Ectodermal cell (in vitro differentiated cells): ENCODE measurements around the gene PTCH2.

Source experiments
- H3K27ac ChIP-seq: 2 replicates; pipeline ENCODE4 v1.7.0; 2013; ENCODE audit warnings: mild to moderate bottlenecking, low read depth, low read length; ENCODE audit not compliant: insufficient read depth, poor library complexity, severe bottlenecking
- H3K27me3 ChIP-seq: 2 replicates; pipeline ENCODE4 v1.7.0; 2013; ENCODE audit warnings: mild to moderate bottlenecking, low read length; ENCODE audit not compliant: insufficient read depth, control insufficient read depth, poor library complexity, severe bottlenecking
- H3K36me3 ChIP-seq: one replicate; pipeline ENCODE4 v1.7.0; 2013; ENCODE audit warnings: low read length; ENCODE audit not compliant: control insufficient read depth, insufficient read depth
- H3K4me1 ChIP-seq: one replicate; pipeline ENCODE4 v1.7.0; 2013; ENCODE audit warnings: low read length; ENCODE audit not compliant: control insufficient read depth, insufficient read depth
- H3K4me3 ChIP-seq: 2 replicates; pipeline ENCODE4 v1.7.0; 2013; ENCODE audit warnings: low read depth, low read length, control low read depth; ENCODE audit not compliant: insufficient read depth
- H3K9me3 ChIP-seq: 2 replicates; pipeline ENCODE4 v1.7.0; 2013; ENCODE audit warnings: mild to moderate bottlenecking, low read length, moderate library complexity; ENCODE audit not compliant: control insufficient read depth
- WGBS, 2 experiments: methylation state at CpG; one replicate each; pipeline ENCODE4 v1.1.7; 2013; ENCODE audit warnings: missing lambda C conversion rate in 2 of 2; 5-methylcytosine and 5-hydroxymethylcytosine counted together

PTCH2 gene

DNA sequence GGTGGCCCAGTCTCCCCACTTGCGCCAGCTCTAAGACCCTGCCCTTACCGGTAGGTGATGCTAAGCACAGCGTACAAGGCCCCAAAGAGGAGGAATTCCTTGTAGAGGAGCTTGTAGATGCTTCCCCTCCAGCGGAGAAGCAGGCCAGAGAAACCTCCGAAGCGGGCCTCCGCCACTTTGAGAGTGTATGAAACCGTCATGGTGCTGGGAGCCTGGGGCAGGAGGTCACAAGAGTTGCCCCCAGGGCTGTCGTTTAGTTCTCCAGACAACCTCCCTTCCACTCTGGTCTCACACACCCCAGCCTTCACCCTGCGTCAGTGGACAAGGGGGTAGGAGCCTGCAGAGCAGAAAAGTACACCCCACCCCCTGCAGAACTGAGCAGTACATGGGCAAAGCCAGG is 55.5 kb downstream of the PTCH2 start:
- 93 to 96% methylated on average over 10 of the region's 10 CpGs for WGBS, 2 experiments
- no peaks in the 10 kb centered on the region for H3K36me3 ChIP-seq
- H3K9me3 ChIP-seq: no peaks in the 10 kb centered on the region
- H3K4me3 ChIP-seq: no peak overlapping the region
- H3K4me1 ChIP-seq: peaks cover 10% of the 10 kb centered on the region
- peaks cover 22% of the 10 kb centered on the region for H3K27me3 ChIP-seq
- no peak overlapping the region for H3K27ac ChIP-seq

DNA sequence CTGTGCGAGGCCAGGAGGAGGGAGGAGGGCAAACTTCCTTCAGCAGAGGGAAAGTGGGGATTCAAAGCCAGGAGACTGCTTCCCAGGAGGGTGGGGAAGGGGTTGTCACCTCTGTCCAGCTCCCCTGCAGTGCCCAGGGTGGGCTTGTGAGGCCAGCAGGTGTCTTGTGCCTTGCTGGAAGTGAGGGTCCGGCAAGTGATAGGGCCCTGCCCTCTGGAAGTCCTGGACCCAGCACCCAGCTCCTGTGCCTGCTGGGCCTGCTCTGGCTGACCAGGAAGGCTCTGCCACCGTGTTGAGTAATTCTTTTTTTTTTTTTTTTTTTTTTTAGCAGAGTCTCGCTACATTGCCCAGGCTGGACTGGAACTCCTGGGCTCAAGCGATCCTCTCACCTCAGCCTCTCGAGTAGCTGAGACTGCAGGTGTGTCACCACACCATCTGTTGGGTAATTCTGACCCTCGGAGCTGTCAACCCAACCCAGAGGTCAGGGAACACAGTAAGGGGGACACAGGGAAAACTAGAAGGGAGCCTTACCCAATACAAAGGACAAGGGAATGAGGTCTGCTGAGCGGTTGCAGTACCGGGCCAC is 56.1 kb downstream of the PTCH2 start:
- WGBS, 2 experiments: 81 to 88% methylated on average over 9 of the region's 9 CpGs
- H3K36me3 ChIP-seq: no peaks in the 10 kb centered on the region
- peak overlapping the region; percentile 55 for H3K4me3 ChIP-seq
- H3K27ac ChIP-seq: no peak overlapping the region
- peaks cover 10% of the 10 kb centered on the region for H3K4me1 ChIP-seq
- no peaks in the 10 kb centered on the region for H3K9me3 ChIP-seq
- peaks cover 22% of the 10 kb centered on the region for H3K27me3 ChIP-seq

DNA sequence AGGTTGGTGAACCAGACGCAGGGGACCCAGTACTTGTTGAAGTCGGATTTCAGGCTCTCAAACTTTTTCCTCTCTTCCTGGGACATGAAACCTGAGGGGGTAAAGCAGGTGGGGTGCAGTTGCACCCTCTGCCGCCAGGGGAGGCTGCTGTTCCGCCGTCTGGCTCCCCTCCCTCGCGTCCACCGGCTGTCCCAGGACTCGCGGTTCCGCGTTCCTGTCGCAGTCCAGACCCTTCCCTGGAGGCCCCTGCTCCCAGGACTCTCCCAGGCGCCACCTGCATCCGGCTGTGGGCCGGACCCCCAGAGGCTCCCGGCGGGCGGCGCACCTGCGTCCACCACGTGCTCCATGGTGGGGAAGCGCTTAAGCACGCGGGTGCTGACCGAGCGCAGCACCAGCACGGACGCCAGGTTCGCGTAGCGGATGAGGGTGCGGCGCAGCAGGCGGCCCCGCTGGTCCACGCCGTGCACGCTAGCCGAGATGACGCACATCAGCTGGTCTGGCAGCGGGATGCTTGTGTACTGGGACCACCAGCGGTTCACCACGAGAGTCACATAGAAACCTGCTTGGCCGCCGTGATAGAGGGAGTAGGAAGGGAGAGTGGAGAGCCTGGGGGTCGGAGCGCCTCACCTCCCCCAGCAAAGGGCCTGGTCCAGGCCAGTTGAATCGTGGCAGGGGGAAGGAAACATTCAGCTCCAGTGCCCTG is 56.8 kb downstream of the PTCH2 start:
- WGBS, 2 experiments: 6% methylated on average over 49 of the region's 49 CpGs
- H3K4me3 ChIP-seq: peak overlapping the region; percentile 55
- H3K36me3 ChIP-seq: no peaks in the 10 kb centered on the region
- peaks cover 10% of the 10 kb centered on the region for H3K4me1 ChIP-seq
- H3K9me3 ChIP-seq: no peaks in the 10 kb centered on the region
- H3K27me3 ChIP-seq: peaks cover 22% of the 10 kb centered on the region
- H3K27ac ChIP-seq: no peak overlapping the region

DNA sequence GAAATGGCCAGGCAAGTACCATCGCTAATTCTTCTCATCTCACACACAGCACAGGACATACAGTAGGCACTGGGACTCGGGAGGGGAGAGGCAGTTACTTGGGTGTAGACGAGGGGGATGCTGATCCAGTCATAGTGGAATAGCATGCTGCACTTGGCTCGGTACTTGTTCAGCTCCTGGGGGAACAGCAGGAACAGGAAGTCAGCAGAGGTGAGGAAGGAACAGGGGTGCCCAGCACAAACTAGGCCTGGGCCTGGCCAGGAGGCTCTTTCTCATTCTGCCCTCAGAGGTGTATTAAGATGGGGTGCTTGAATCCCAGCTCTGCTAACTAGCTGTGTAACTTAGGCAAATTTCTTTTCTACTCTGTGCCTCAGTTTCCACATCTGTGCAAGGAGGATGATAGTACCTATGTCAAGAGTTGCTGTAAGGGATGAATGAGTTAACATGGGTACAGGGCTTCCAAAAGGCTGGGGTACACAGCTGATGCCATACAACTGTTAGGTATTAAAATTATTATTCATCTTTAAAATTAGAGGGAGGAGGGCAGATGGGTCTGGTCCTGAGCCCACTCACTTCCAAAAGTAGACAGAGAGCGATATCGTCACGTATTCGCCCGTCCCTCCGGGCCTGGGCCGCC is 57.4 kb downstream of the PTCH2 start:
- Histone ChIP-seq H3K4me1 (peaks cover 10% of the 10 kb centered on the region), H3K27me3 (peaks cover 22% of the 10 kb centered on the region), H3K36me3 (no peaks in the 10 kb centered on the region), H3K27ac (no peak overlapping the region), H3K9me3 (no peaks in the 10 kb centered on the region), H3K4me3 (no peak overlapping the region)
- WGBS, 2 experiments: 34 to 40% methylated on average over 10 to 11 of the region's 11 CpGs

DNA sequence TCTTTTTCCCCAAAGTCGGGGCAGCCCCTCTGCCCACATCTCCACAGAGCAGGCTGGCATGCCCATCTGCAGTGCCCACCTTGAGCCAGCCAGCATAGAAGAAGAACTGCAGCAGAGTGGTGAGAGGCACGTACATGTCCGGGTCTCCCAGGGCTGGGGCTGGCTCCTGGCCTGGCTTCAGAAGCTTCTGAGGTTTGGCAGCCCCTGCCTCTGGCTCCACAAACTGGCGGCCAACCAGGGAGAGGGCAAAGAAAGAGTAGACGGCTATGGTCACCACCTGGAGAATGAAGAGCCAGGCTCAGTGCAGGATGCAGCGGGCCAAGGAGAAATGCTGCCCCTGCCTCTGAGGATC is 58.0 kb downstream of the PTCH2 start:
- peaks cover 10% of the 10 kb centered on the region for H3K4me1 ChIP-seq
- peaks cover 22% of the 10 kb centered on the region for H3K27me3 ChIP-seq
- H3K27ac ChIP-seq: no peak overlapping the region
- no peaks in the 10 kb centered on the region for H3K9me3 ChIP-seq
- no peaks in the 10 kb centered on the region for H3K36me3 ChIP-seq
- H3K4me3 ChIP-seq: peak overlapping the region; percentile 32
- 92 to 94% methylated on average over 6 of the region's 6 CpGs for WGBS, 2 experiments

DNA sequence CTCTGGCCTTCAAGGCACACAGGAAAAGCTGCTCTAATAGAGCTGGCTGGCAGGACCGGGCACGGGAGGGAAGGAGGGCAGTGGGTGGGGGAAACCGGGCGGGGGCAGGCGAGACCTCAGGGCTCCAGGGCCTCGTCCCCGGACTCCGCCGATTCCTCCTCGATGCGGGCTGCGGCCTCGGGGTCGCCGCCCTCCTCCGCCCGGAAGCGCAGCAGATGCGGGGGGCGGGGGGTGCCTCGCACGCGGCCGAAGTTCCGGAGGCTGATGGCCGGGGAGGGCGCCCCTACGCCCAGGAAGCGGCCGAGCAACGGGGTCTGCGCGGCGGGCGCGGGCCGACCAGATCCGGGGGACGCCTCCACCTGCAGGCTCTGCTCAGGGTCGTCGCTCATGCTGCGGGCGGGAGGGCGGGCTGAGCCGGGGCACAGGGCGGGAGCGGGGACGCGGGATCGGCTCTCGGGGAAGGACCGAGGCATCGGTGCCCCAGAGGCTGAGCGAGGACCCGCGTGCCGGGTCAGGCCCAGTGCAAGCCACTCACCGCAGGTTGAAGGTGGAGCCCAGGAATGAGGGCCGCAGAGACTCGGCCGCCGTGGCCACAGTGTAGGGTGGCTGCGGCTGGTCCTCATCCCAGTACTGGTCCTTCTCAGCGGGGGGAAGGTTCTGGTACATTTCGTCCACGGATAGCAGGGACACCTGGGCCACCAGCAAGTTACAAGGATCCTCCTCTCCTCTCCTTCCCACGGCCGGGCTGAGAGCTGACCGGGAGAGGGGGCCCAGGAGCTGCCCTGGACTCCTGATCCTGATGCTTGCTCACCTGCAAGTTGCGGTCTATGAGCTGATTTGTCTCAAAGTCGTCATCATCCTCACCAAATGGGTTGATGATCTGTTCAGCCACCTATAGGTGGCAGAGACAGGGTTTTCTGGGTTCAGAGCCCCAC is 58.7 kb downstream of the PTCH2 start:
- peak overlapping the region; percentile 32 for H3K4me3 ChIP-seq
- H3K27ac ChIP-seq: no peak overlapping the region
- no peaks in the 10 kb centered on the region for H3K36me3 ChIP-seq
- peaks cover 4% of the 10 kb centered on the region for H3K4me1 ChIP-seq
- peaks cover 22% of the 10 kb centered on the region for H3K27me3 ChIP-seq
- H3K9me3 ChIP-seq: no peaks in the 10 kb centered on the region
- WGBS, 2 experiments: 8 to 9% methylated on average over 71 of the region's 71 CpGs

DNA sequence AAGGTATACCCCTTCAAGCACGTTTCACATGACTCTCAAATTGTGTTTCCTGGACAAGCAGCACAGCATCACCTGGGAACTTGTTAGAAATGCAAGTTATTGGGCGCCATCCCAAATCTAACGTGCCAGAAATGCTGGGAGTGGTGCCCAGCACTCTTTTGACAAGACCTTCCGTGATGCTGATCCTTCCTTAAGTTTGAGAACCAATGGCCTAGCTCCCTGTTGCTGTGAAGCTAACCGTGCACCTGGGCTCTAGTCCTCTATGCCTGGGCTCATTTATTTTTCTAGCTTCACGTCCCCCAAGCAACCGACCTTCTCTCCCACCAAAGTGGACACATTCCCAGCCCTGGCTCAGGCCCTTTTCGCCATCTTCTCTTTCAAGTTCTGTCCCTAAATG is 59.4 kb downstream of the PTCH2 start:
- H3K4me1 ChIP-seq: peaks cover 4% of the 10 kb centered on the region
- peak overlapping the region; percentile 32 for H3K4me3 ChIP-seq
- WGBS, 2 experiments: 68 to 74% methylated on average over 8 of the region's 8 CpGs

DNA sequence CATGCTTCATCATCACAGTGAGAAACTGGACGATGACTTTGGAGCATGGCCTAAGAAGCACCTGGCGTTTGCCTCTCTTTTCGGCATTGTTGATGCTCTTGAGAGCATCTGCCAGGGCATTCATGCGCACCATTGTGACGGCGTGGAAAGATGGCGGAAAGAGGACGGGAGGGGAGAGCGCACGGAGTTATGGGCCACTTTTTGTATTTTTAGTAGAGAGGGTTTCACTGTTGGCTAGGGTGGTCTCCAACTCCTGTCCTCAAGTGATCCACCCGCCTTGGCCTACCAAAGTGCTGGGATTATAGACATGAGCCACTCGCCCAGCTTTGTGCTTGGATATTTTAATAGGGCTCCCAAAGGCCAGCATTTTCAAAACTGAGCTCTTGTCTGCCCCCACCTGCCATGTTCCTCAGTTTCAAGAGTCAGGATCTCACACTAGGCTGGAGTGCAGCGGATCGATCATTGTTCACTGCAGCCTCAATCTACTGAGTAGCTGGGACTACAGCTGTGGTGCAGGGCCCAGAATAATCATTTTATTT is 62.4 kb downstream of the PTCH2 start:
- WGBS, 2 experiments: 95 to 96% methylated on average over 14 of the region's 14 CpGs
- Histone ChIP-seq H3K27me3 (peaks cover 11% of the 10 kb centered on the region), H3K9me3 (no peaks in the 10 kb centered on the region), H3K27ac (peak overlapping the region; percentile 6), H3K36me3 (peaks cover 15% of the 10 kb centered on the region), H3K4me3 (no peak overlapping the region), H3K4me1 (peaks cover 4% of the 10 kb centered on the region)

More for the DNA sequence above, 59.4 kb downstream of the PTCH2 start:
- Histone ChIP-seq H3K27me3 (peaks cover 22% of the 10 kb centered on the region), H3K27ac (no peak overlapping the region), H3K36me3 (peaks cover 5% of the 10 kb centered on the region), H3K9me3 (no peaks in the 10 kb centered on the region)

DNA sequence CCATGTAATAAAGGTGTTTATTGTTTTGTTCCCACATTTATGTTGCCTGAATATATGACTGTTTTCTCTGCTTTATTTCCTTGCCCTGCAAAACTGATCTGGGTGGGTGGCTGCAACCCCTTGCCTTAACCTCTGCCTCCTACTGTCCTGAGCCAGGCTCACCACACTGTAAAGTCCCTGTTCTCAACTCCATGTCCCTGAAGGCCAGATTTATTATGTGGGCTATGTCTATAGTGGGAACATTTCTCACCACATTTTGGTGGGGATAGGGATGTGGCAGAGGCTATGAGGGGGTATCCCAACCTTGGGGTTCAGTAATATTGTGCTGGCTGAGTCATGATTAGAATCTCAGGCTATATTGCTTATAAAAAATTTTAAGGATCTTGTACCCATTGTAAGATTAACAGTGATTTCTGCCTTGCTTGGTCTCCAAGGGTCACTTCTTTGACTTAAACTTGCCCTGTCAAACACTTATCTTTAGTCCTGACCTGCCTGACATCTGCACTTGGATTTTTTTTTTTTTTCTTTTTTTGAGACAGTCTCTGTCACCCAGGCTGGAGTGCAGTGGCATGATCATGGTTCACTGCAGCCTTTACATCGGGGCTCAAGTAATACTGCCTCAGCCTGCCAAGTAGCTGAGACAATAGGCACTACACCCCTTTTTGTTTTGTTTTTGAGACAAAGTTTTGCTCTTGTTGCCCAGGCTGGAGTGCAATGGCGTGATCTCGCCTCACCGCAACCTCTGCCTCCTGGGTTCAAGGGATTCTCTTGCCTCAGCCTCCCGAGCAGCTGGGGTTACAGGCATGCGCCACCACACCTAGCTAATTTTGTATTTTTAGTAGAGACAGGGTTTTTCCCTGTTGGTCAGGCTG is 64.1 kb downstream of the PTCH2 start:
- Histone ChIP-seq H3K4me3 (no peak overlapping the region), H3K27ac (no peak overlapping the region), H3K27me3 (no peaks in the 10 kb centered on the region), H3K9me3 (no peaks in the 10 kb centered on the region), H3K4me1 (peaks cover 4% of the 10 kb centered on the region), H3K36me3 (peaks cover 15% of the 10 kb centered on the region)
- 93 to 95% methylated on average over 6 of the region's 6 CpGs for WGBS, 2 experiments
